HG02840 (cell line): ENCODE data around the gene CCDC188.
"Not testable (repeated sequence)": the region's sequence is repeated elsewhere in the genome, so short reads cannot be mapped to it uniquely, and the experiment has no call there.

Experiments used
- ATAC-seq: cut with Tn5 transposase; IDR thresholded peaks from one replicate; pipeline ENCODE4 v1.9.1; 2021; ENCODE audit warnings: mild to moderate bottlenecking, moderate library complexity, moderate number of reproducible peaks; ENCODE audit not compliant: unreplicated experiment, low FRiP score

CCDC188 gene

DNA sequence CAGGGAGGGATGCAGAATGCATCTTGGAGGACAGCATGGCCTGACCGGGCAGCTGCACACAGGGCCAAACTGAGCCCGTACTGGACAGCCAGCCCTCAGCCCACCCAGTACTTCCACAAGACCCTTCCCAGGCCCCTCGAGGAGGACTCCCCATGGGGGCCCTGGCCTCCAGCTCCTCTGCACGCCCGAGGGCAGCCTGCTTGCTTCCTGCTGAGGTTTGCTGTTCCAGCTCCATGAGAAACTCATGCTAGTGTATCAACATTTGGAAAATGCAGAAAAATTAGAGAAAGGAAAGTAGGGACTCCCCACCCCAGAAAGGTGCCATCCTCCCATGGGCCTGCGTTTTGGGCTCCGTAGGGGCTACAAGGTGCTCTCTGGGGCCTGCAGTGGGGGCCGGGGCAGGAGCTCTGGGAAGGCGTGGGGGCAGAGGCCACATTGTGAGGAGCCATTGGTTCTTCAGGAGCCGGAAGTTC lies 21.3 kb upstream of the CCDC188 start:
- ATAC-seq, result no peak

GRCh38 chr22:20171288-20172140 lies 20.7 kb upstream of the CCDC188 start:
- no peak for ATAC-seq

GRCh38 chr22:20170170-20170569 lies 19.3 kb upstream of the CCDC188 start:
- no peak for ATAC-seq

GRCh38 chr22:20169253-20169822 lies 18.5 kb upstream of the CCDC188 start:
- ATAC-seq, result no peak

GRCh38 chr22:20167643-20168322 lies 16.9 kb upstream of the CCDC188 start:
- no peak for ATAC-seq

DNA sequence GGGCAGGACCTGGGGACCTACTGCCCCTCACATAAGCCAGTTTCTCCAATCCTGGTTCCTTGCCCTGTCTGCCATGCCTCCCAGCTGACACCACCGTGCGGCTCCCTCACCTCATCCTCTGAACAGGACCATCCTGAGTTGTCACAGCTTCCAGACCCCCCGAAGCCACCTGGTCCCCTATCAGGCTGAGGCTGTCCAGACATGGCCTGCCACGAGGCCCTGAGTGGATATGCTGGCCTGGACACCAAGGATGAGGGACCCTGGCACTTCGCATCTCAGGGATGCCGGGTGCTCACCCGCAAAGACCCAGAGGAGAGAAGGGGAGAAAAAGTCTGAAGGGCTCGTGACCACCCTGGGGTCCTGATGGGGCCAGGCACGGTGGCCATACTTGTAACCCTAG lies 15.8 kb upstream of the CCDC188 start:
- no peak for ATAC-seq

DNA sequence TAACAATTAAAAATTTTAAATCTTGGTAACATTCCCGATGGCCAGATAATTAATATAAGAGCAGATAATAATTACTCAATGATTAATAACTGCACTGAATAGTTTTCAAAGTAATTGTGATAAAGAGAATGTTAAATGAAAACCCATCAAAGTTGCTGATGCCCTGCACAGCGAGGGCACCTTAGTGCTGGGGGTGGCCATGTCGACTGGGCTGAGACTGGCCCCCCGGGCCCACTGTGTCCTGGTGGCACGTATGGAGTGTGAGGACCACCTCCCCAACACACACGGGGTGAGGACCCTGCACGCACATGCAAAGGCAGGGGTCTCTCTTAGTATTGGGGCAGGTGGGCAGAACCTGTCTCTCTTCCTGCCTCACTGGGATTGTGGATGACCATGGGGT lies 15.1 kb upstream of the CCDC188 start:
- no peak for ATAC-seq

- ATAC-seq, result no peak
Observed at GRCh38 chr22:20165421-20165820, 14.6 kb upstream of the CCDC188 start.

DNA sequence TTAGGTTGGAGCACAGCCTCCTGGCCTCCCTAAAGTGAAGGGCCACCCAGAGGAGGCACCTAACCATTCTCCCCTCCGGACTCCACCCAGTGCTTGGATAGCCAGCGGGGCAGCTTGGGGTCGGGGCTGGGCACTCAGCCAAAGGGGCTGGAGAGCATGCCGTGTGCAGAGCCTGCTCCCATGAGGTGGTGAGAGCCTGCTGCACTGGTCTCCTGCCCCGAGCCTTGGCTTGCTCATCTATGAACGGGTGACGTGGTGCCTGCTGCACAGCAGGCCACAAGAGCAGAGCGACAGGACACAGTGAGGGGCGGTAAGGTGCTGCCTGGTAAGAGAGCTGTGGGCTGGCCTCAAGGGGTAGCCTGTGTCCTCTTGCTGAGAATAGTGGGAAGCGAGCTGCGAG lies 14.0 kb upstream of the CCDC188 start:
- no peak for ATAC-seq

DNA sequence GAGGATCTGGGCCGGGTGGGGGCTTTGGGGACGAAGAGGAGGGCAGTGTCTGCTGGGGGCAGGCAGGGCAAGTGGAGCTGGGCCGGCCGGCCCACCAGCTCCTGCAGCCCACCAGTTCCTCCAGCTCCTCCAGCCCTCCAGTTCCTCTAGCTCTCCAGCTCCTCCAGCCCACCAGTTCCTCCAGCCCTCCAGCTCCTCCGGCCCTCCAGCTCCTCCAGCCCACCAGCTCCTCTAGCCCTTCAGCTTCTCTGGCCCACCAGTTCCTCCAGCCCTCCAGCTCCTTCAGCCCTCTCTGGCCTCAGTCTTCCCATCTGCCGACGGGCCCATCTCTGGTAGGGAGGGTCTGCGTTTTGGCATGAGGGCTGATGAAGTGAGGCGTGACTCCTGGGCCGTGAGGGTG lies 9.2 kb upstream of the CCDC188 start:
- no peak for ATAC-seq

DNA sequence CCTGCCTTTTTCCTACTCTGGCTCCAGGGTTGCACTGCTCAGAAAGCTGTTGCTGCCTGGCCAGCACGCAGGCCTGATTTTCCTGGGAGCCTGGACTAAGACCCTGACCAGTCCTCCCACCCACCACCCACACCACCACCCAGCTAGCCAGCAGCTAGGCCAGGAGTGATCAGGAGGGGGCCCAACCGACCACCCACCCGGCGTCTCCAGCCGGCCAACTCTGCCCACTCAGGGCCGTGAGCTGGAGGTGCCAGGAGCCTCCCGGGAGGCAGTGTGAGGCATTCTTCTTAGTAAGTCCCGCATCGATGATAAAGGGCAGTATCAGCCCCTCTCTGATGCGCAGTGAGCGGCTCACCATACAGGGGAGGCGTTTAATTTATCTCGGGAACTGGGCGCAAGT lies 8.7 kb upstream of the CCDC188 start:
- ATAC-seq, result not testable (repeated sequence)

DNA sequence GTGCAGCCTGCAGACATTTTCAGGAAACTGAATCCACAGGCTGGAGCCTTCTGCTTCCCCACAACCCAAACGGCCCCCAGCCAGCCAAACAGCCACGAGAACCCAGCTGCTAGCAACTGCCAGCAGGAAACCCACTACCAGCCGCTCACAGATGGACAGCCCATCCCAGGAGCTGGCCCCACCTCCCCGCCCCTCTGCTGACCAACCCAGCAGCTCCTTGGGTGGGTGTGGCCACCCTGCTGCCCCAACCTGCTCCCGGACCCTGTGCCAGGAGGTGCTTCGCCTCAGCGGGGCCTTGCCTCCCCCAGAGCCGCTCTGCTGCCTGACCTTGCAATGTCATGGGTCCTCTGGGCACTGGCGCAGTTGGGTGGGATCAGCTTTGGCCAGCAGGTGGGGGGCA lies 8.2 kb upstream of the CCDC188 start:
- no peak for ATAC-seq

DNA sequence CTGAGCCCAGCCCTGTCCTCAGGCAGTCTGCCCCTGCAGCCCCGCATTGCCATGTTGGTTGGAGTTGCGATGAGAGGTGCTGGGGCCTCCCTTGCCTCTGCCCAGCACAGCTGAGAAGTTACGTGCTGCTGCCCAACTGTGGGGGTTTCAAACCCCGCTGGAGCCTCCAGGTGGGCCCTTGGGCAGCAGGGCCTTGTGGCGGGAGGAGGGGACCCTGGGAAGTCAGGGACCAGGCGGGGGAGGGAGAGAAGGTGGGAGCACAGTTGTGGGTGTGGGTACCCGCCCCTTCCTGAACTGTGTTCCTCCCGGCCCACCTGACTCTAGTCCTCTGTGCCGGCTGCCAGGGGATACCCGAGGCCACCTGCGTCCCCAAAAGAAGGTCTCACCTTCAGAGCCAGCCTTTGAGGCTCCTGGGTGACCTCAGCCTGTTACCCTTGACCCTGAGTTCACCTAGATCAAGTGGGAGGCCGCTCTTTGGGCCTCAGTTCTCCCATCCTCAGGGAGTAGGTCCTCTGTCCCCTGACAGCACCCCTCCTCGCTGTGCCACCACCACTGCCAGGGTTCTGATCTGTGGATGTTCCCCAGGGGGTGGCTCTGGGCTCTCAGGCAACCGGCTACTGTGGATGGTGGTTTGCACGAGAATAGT lies 7.7 kb upstream of the CCDC188 start:
- ATAC-seq, result no peak

DNA sequence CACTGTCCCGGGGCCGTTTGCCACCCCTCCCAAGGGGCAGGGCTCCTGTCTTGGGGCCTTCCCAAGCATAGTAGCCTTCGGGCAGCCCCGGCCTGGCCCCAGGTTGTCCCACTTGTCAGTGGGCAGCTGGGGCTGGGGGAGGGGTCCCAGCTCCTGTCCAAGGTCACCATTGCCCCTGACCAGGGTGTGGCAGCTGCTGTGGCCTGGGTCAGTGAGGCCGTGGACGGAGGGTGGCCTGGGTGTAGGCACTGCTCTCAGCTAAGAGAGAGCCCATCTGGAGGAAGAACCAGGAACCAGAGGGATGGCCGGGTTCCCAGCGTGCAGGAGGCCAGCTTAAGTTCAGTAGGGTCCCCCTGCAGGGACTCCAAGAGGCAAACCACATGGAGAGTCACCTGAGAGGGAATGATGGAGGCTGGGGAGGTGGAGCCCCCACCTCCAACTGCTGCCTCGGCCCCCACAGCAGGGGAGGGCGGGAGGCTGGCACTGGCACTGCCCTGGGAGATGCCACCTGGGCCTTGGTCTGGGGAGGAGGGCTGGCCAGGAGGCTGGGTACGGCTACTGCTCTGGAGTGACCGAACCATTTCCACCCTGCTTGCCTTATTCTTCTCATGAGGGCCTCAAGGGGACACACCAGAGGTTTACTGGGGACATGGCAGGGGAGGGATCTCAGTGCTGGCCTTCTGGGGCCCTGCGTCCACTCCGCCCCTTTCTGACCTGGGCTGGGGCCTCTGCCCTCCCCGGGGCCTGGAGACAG lies 6.8 kb upstream of the CCDC188 start:
- ATAC-seq, result no peak

GRCh38 chr22:20156611-20157429 lies 6.0 kb upstream of the CCDC188 start:
- ATAC-seq, result no peak

GRCh38 chr22:20156042-20156389 lies 5.2 kb upstream of the CCDC188 start:
- no peak for ATAC-seq

GRCh38 chr22:20155330-20156041 lies 4.6 kb upstream of the CCDC188 start:
- no peak for ATAC-seq

DNA sequence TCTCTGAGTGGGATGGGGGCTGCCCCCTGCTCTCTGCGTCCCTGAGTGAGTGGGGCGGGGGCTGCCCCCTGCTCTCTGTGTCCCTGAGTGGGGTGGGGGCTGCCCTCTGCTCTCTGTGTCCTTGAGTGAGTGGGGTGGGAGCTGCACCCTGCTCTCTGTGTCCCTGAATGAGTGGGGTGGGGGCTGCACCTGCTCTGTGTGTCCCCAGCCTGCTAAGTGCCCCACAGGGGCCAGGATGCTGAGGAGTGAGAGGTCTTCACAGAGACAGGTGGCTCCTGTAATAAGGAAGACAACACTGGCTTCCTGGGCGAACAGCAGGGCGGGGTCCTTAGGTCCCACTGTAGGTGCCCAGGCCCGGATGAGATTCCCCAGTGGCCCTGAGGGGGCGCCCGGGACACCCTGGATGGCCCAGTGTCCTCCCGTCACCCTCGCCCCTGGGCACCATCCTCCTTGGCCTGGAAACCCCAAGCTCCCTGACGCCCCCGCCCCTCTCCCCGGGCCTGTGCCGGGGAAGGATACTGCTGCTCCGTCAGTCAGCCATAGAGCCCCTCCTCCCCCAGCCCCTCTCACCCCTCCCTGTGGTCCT lies 3.8 kb upstream of the CCDC188 start:
- ATAC-seq, result no peak

DNA sequence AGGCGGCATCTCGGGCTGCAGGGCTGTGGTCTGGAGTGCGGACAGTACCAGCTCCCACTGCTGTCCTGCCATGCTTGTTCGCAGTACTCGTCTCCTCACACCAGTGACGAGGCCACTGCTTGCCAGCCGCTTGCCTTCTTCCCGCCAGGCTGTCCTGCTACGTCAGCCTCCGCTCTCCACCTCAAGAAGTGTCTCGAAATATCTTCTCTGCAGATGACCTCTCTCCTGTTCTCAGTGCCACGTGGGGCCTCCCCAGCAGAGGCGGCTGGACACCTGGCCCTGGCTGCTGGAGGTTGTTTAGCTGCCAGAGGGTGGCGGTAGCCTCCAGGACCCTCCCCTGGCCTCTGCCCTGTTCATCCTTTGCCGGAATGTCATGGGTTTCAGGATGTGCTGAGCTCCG lies 3.1 kb upstream of the CCDC188 start:
- no peak for ATAC-seq
